Activated CD4-positive, alpha-beta memory T cell treated with anti-CD3 and anti-CD28 coated beads for 36 hours (primary cell): Measurements from ENCODE around the gene RPL31. TPM values are rescaled to one million over a fixed set of nuclear protein-coding genes. Genes with fewer than 3 reads are reported as not detected.
"Not testable (repeated sequence)": the region's sequence is repeated elsewhere in the genome, so short reads cannot be mapped to it uniquely, and the experiment has no call there.

Experiments used
- CTCF ChIA-PET: fragments of 350-600 bp; sonication (Branson Sonifier 250); formaldehyde crosslinking; loops from one replicate; lab custom pipeline; 2021; ENCODE audit warnings: antibody characterized with exemption, inconsistent platforms; lab: Charles Lee
- POLR2A ChIA-PET: fragments of 350-600 bp; sonication (Branson Sonifier 250); formaldehyde crosslinking; loops from one replicate; lab custom pipeline; 2021; ENCODE audit warnings: antibody characterized with exemption; lab: Charles Lee
- DNase-seq: peaks from one replicate; pipeline ENCODE4 v3.0.0-alpha.2; 2020
- H3K27ac Mint-ChIP-seq: one replicate; pipeline ENCODE4 v1.8.0; 2021; ENCODE audit warnings: mixed read lengths
- H3K27me3 Mint-ChIP-seq: one replicate; pipeline ENCODE4 v1.8.0; 2021; ENCODE audit warnings: mixed read lengths
- H3K36me3 Mint-ChIP-seq: one replicate; pipeline ENCODE4 v1.8.0; 2021; ENCODE audit warnings: mixed read lengths
- H3K4me1 Mint-ChIP-seq: one replicate; pipeline ENCODE4 v1.8.0; 2021; ENCODE audit warnings: low read depth, mixed read lengths
- H3K4me3 Mint-ChIP-seq: one replicate; pipeline ENCODE4 v1.8.0; 2021; ENCODE audit warnings: mild to moderate bottlenecking, mixed read lengths
- H3K9me3 Mint-ChIP-seq: one replicate; pipeline ENCODE4 v1.8.0; 2021; ENCODE audit warnings: mixed read lengths
- intact Hi-C: fragments of 100-400 bp; cut with micrococcal nuclease; formaldehyde crosslinking; loops from one replicate; pipeline ENCODE4 v1.15.1; 2023
- total RNA-seq, 2 experiments: library from RNA; stranded (reverse); gene quantifications; one replicate each; pipeline ENCODE4 v1.2.3, GENCODE V29; 2021

The RPL31 gene
- total RNA-seq, 2 experiments from 2014 or later: 1,809 to 1,825 TPM

DNA sequence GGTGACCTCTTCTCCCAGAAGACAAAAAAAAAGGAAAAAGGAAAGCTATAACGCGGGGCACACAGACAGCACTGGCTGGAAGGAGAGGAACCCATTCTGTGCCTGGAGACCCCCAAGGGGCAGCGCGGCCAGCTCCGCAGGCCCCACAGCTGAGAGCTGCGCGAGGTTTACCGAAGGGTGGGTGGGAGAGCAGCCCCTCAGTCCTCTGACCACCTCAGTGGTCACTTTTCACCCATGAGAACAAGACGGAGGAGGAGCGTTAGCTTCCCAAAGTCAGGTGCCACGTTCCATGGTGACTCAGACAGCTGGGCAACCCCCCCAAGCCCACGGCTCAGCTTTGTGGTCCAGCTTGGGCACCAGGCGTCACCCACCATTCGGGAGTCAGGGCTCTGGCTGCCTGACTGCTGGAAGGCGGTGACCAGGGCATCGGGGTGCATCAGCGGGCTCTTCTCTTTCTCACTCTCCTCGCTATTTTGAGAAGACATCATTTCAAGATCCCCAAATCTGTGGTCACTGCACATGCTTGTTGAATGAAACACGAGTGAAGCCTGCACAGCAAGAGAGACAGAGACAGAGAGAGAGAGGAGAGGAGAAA is 35.2 kb downstream of the RPL31 start:
- H3K9me3 Mint-ChIP-seq: no peaks in the 10 kb centered on the region
- intact Hi-C loops: no loop called here
- no peaks in the 10 kb centered on the region for H3K4me1 Mint-ChIP-seq
- no peak overlapping the region for H3K4me3 Mint-ChIP-seq
- DNase-seq: no peak
- ChIA-PET CTCF (interaction anchor here (0.6 to 4.2 kb wide), 12 partner anchors 9 to 1941 kb away, joined by 3 to 25 read pairs (median 4); partner anchors contain the start of gene TBC1D8), POLR2A (no interaction called here)
- H3K27ac Mint-ChIP-seq: no peak overlapping the region
- no peaks in the 10 kb centered on the region for H3K36me3 Mint-ChIP-seq
- no peaks in the 10 kb centered on the region for H3K27me3 Mint-ChIP-seq

DNA sequence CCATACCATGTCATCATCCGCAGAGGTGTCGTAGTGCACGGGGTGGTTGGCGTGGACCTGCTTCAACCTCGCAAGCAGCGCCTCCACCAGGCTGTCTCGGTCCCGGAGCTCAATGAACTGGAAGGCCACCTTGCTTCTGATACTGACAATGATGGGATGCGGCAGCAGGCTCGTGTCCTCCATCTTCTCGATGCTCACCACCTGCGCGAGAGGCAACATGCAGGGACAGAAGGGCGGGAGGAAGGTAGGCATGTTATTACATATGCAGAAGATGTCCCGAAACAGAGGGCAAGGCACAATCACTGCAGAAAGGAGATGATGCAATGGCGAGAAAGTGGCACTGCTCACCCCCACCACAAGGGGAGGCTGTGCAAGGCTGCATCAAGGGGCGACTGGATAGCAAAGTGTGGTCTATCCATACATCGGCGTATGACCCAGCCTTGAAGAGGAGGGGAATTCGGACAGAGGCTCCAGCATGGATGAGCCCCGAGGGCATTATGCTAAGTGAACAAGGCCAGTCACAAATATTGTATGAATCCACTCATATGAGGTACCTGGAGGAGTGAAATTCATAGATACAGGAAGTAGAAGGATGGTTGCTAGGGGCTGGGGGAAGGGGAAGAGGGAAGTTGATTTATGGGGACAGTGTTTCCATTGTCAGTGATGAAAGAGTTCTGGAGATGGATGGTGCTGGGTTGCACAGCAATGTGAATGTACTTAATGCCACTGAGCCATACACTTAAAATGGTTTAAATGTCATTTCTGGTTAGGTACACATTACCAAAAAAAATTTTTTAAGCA is 36.6 kb downstream of the RPL31 start:
- ChIA-PET CTCF (no interaction called here), POLR2A (no interaction called here)
- Mint-ChIP-seq H3K4me1 (no peaks in the 10 kb centered on the region), H3K27me3 (no peaks in the 10 kb centered on the region), H3K36me3 (no peaks in the 10 kb centered on the region), H3K9me3 (no peaks in the 10 kb centered on the region), H3K27ac (no peak overlapping the region), H3K4me3 (no peak overlapping the region)
- intact Hi-C loops: loop anchor here (1.0 to 2.0 kb wide), 2 partner anchors 114 to 167 kb away; no protein-coding TSS in a partner anchor
- DNase-seq: peak; percentile 49

DNA sequence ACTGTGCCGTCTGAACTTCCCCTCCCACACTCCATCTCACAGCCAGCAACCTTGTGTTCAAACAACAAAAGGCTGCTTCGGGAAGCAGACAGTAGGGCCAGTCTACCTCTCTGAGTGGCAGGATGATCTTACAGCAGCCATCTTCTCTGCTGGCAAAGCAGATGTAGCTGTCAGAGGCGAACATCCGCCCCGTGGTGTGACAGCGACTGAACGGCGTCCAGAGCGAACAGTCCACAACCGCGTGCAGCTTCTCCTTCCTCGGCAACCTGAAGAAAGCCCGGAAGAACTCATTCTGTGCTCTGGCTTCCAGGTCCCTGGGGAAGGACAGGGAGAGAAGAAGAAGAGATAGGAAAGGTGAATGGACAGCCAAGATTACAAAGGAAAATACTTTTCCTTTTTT is 38.0 kb downstream of the RPL31 start:
- ChIA-PET POLR2A (no interaction called here), CTCF (interaction anchor here (0.6 kb wide), 1 partner anchor 247 kb away, joined by 4 read pairs; no protein-coding TSS in a partner anchor)
- Mint-ChIP-seq H3K4me1 (no peaks in the 10 kb centered on the region), H3K9me3 (no peaks in the 10 kb centered on the region), H3K27ac (no peak overlapping the region), H3K27me3 (no peaks in the 10 kb centered on the region), H3K4me3 (no peak overlapping the region), H3K36me3 (no peaks in the 10 kb centered on the region)
- intact Hi-C loops: no loop called here
- no peak for DNase-seq

DNA sequence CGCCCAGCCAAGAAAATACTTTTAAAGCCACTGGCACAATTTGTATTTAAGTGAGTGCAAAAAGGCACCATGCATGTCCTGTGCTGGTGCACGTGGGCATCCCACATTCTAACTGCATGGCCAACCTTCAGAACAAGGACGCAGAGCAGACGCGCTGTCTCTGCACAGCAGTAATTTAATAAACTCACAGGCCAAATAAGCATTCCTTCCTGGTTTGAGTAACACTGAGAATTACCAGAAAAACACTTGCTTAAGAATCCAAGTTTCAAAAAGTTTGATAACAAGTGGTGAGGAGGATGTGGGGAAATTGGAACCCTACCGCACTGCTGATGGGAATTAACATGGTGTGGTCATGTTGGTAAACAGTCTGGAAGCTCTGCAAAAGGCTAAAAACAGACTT is 38.7 kb downstream of the RPL31 start:
- POLR2A ChIA-PET: no interaction called here
- H3K9me3 Mint-ChIP-seq: no peaks in the 10 kb centered on the region
- intact Hi-C loops: no loop called here

DNA sequence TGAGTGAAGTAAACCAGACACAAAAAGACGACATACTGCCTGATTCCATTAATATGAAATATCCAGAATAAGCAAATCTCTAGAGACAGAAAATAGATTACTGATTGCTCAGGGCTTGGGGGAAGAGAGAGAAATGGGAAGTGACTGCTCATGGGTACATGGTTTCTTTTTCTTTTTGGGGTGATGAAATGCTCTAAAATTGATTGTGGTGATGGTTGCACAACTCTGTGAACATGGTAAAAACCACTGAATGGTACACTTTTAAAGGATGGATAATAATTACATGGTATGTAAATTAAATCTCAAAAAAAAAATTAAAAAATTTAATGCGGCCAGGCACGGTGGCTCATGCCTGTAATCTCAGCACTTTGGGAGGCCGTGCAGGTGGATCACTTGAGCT is 39.3 kb downstream of the RPL31 start:
- Mint-ChIP-seq H3K4me3 (no peak overlapping the region), H3K27ac (no peak overlapping the region), H3K27me3 (no peaks in the 10 kb centered on the region), H3K9me3 (no peaks in the 10 kb centered on the region), H3K4me1 (no peaks in the 10 kb centered on the region), H3K36me3 (no peaks in the 10 kb centered on the region)
- intact Hi-C loops: no loop called here
- ChIA-PET CTCF (interaction anchor here (0.7 kb wide), 1 partner anchor 15 kb away, joined by 3 read pairs; no protein-coding TSS in a partner anchor), POLR2A (no interaction called here)
- no peak for DNase-seq

More for the DNA sequence above, 38.7 kb downstream of the RPL31 start:
- no peaks in the 10 kb centered on the region for H3K27me3 Mint-ChIP-seq
- CTCF ChIA-PET: interaction anchor here (0.6 kb wide), 1 partner anchor 247 kb away, joined by 4 read pairs; no protein-coding TSS in a partner anchor
- no peak overlapping the region for H3K27ac Mint-ChIP-seq
- no peak for DNase-seq
- H3K4me3 Mint-ChIP-seq: no peak overlapping the region
- H3K4me1 Mint-ChIP-seq: no peaks in the 10 kb centered on the region
- H3K36me3 Mint-ChIP-seq: no peaks in the 10 kb centered on the region

DNA sequence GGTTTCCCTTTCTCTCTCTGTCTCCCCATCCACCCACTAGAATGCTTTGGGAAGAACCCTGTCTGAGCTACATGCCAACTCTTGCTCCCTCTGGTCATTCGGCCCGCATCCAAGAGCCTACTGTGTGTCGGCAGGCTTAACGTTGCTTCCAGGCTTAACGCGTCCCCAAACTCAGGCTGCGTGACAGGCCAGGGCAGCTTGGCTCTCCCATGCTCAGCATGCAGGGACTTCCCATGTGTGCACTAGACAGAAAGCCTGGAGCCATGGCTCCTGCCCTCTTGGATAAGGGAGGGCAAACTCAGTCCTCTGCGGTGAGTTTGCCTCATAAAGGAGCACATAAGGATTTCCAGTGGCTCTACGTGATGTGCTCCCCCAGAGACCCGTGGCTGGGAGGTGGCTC is 43.2 kb downstream of the RPL31 start:
- no peak overlapping the region for H3K27ac Mint-ChIP-seq
- intact Hi-C loops: no loop called here
- H3K4me1 Mint-ChIP-seq: no peaks in the 10 kb centered on the region
- no peaks in the 10 kb centered on the region for H3K36me3 Mint-ChIP-seq
- no peaks in the 10 kb centered on the region for H3K27me3 Mint-ChIP-seq
- DNase-seq: no peak
- no peaks in the 10 kb centered on the region for H3K9me3 Mint-ChIP-seq
- CTCF ChIA-PET: no interaction called here
- no peak overlapping the region for H3K4me3 Mint-ChIP-seq
- POLR2A ChIA-PET: no interaction called here

DNA sequence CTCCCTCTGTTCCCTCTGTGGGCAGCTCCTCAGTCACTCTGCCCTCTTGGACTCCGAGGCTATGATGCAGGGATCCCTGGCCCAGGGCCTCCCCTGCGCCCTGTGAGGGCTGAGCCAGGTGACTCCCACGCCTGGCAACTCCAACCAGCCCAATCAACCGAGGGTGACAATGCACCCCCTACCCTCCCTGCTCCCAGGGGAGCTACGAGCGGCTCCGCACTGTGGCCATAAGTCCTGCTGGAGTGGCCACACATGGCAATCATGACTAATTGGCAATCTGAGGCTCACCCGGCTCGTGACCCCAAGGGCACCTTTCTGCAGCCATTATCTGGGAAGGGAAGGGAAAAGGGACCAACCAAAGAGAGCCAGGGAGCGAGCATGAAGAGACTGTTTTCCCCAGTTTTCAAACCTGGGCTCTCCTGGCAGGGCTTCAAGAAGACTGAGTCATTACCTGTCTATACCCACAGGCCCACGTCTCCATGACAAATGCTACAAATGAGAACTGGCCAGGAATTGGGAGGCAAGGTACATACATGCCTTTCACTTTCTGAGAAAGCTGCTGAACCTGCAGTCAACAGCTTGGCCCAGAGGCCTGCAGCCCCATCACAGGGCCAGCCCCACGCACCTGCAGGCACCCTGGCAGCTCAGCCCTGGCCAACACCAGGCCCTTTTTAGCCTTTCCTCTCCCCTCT is 45.1 kb downstream of the RPL31 start:
- intact Hi-C loops: no loop called here
- H3K4me1 Mint-ChIP-seq: no peaks in the 10 kb centered on the region
- H3K4me3 Mint-ChIP-seq: no peak overlapping the region
- H3K36me3 Mint-ChIP-seq: no peaks in the 10 kb centered on the region
- ChIA-PET CTCF (interaction anchor here (0.9 to 1.6 kb wide), 2 partner anchors 10 to 158 kb away, joined by 3 to 4 read pairs; no protein-coding TSS in a partner anchor), POLR2A (interaction anchor here (0.5 kb wide), 1 partner anchor 158 kb away, joined by 3 read pairs; no protein-coding TSS in a partner anchor)
- H3K9me3 Mint-ChIP-seq: no peaks in the 10 kb centered on the region
- peak; percentile 14 for DNase-seq
- no peak overlapping the region for H3K27ac Mint-ChIP-seq
- no peaks in the 10 kb centered on the region for H3K27me3 Mint-ChIP-seq

DNA sequence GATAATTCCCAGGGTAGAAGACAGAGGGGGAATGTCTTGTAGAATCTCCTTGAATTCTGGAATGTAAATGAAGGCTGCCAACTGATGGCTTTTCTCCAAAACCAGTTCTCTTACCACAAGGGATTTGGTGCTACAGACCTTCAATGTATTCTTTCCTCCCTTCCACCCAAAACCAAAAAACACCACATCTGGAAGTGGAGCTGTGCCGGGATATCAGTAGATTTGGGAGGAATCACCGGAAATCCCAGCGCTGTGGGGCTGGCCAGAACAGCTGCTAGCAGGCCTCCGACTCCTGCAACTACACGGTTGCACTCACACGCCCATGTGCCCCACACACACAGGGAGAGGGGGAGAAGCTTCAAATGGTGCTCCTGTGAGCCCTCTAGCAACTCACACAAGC is 45.7 kb downstream of the RPL31 start:
- ChIA-PET CTCF (no interaction called here), POLR2A (interaction anchor here (0.5 kb wide), 1 partner anchor 157 kb away, joined by 3 read pairs; no protein-coding TSS in a partner anchor)
- no peak for DNase-seq
- no peaks in the 10 kb centered on the region for H3K27me3 Mint-ChIP-seq
- H3K9me3 Mint-ChIP-seq: no peaks in the 10 kb centered on the region
- no peaks in the 10 kb centered on the region for H3K36me3 Mint-ChIP-seq
- no peak overlapping the region for H3K27ac Mint-ChIP-seq
- intact Hi-C loops: no loop called here
- no peak overlapping the region for H3K4me3 Mint-ChIP-seq
- no peaks in the 10 kb centered on the region for H3K4me1 Mint-ChIP-seq

DNA sequence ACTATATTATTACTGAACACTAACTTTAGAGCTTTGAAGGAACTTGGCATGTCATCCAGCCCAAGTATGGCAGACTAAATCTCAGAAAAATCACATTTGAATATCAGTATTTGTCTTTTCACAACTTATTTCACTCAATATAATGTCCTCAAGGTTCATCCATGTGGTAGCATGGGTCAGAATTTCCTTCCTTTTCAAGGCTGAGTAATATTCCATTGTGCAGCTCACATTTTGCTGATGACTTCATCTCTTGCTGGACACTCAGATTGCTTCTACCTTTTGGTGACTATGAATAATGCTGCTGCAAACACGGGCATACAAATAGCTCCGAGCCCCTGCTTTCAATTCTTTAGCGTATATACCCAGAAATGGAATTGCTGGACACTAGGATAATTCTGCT is 46.7 kb downstream of the RPL31 start:
- Mint-ChIP-seq H3K36me3 (no peaks in the 10 kb centered on the region), H3K9me3 (no peaks in the 10 kb centered on the region), H3K27ac (no peak overlapping the region), H3K27me3 (no peaks in the 10 kb centered on the region), H3K4me1 (no peaks in the 10 kb centered on the region), H3K4me3 (no peak overlapping the region)
- ChIA-PET POLR2A (no interaction called here), CTCF (interaction anchor here (1.4 kb wide), 1 partner anchor 157 kb away, joined by 3 read pairs; no protein-coding TSS in a partner anchor)
- intact Hi-C loops: no loop called here
- no peak for DNase-seq

DNA sequence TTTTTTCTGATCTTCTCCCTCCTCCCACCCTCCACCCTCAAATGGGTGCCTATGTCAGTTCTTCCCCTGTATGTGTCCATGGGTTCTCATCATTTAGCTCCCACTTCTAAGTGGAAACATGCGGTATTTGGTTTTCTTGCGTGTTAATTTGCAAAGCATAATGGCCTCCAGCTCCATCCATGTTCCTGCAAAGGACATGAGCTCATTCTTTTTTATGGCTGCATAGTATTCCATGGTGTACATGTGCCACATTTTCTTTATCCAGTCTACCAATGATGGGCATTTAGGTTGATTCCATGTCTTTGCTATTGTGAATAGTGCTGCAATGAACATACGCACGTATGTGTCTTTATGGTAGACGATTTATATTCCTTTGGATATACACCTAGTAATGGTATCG is 48.8 kb downstream of the RPL31 start:
- DNase-seq, H3K9me3 Mint-ChIP-seq, POLR2A ChIA-PET, intact Hi-C loops, H3K27me3 Mint-ChIP-seq, H3K36me3 Mint-ChIP-seq, H3K4me3 Mint-ChIP-seq, H3K27ac Mint-ChIP-seq, H3K4me1 Mint-ChIP-seq: not testable (repeated sequence)
- CTCF ChIA-PET: interaction anchor here (1.1 kb wide), 1 partner anchor 11 kb away, joined by 4 read pairs; no protein-coding TSS in a partner anchor

DNA sequence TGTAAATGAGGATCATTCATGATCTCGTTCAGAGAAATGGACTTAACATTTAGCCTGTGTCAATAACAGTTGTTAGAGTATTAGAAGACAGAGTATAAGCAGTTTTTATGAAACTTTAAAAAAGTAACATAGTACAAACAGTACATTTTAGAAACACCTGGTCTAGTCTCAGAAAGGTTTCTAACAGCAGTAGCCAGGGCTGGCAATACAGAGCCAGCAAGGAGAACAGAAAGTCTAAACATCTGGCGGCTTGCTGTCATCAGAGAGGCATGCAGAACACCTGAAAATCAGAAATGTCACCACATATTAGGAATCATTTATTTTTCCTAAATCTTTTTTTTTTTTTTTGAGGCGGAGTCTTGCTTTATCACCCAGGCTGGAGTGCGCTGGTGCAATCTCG is 50.1 kb downstream of the RPL31 start:
- H3K4me1 Mint-ChIP-seq: no peaks in the 10 kb centered on the region
- CTCF ChIA-PET: interaction anchor here (0.6 to 1.1 kb wide), 2 partner anchors 10 to 27 kb away, joined by 4 read pairs; no protein-coding TSS in a partner anchor

DNA sequence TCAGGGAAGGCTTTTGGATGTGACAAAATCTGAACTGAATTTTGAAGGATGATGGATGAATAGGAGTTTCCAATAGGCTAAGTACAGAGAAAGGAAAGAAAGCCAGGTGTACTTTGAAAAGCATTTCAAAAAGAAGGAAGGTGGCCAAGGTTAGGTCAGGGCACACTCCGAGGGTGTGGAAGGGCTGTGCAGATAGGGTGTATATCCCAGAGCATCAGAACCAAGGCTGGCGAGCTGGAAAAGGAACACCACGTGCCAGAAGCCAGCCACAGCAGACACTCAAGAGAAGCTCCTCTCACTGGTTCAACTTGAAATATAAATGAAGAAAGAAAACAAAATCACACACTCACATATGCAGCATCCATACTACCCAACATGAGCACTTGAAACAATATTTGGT is 51.0 kb downstream of the RPL31 start:
- CTCF ChIA-PET: no interaction called here

More for the DNA sequence above, 50.1 kb downstream of the RPL31 start:
- POLR2A ChIA-PET: no interaction called here
- Mint-ChIP-seq H3K27ac (no peak overlapping the region), H3K27me3 (no peaks in the 10 kb centered on the region), H3K9me3 (no peaks in the 10 kb centered on the region), H3K36me3 (no peaks in the 10 kb centered on the region), H3K4me3 (no peak overlapping the region)
- DNase-seq: no peak
- intact Hi-C loops: no loop called here

More for the DNA sequence above, 51.0 kb downstream of the RPL31 start:
- POLR2A ChIA-PET: no interaction called here
- Mint-ChIP-seq H3K9me3 (no peaks in the 10 kb centered on the region), H3K27ac (no peak overlapping the region), H3K4me3 (no peak overlapping the region), H3K27me3 (no peaks in the 10 kb centered on the region), H3K36me3 (no peaks in the 10 kb centered on the region), H3K4me1 (no peaks in the 10 kb centered on the region)
- intact Hi-C loops: no loop called here
- no peak for DNase-seq
